ENCODE measurements around the gene TXNDC11. TPM values are rescaled to one million over a fixed set of nuclear protein-coding genes. Genes with fewer than 3 reads are reported as not detected.

TXNDC11 gene
- total RNA-seq, 1 donor from 2014 or later = 36.1 TPM

DNA sequence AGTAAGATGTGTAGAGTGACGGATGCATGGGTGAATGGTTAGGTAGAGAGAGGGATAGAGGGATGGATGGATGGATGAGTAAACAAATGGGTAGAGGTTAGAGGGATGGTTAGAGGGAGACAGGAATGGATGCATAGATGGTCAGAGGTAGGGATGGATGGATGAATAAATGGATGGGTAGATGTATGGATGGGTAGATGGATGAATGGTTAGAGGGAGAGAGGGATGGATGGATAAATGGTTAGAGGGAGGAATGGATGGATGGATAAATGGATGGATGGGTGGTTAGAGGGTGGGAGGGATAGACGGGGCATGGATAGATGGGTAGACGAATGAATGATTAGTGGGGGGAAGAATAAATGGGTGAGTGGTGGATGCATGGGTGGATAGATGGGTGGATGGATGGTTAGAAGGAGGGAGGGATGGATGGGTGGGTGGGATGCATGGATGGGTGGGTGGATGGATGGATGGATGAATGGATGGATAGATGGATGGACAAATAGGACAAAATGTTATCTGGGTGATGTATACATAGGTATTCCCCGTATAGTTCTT lies 103.6 kb downstream of the TXNDC11 start:
- TF ChIP-seq, protein P1, sequence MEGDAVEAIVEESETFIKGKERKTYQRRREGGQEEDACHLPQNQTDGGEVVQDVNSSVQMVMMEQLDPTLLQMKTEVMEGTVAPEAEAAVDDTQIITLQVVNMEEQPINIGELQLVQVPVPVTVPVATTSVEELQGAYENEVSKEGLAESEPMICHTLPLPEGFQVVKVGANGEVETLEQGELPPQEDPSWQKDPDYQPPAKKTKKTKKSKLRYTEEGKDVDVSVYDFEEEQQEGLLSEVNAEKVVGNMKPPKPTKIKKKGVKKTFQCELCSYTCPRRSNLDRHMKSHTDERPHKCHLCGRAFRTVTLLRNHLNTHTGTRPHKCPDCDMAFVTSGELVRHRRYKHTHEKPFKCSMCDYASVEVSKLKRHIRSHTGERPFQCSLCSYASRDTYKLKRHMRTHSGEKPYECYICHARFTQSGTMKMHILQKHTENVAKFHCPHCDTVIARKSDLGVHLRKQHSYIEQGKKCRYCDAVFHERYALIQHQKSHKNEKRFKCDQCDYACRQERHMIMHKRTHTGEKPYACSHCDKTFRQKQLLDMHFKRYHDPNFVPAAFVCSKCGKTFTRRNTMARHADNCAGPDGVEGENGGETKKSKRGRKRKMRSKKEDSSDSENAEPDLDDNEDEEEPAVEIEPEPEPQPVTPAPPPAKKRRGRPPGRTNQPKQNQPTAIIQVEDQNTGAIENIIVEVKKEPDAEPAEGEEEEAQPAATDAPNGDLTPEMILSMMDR (IDR thresholded peaks at IDR 0.05; ENCODE audit: insufficient read depth, low read length, poor library complexity, severe bottlenecking) = no peak
- Histone ChIP-seq H3K36me3 (ENCODE audit: control insufficient read depth, insufficient read depth, low read length) (no peaks in the 10 kb centered on the region), H3K27me3 (ENCODE audit: control insufficient read depth, insufficient read depth, low read length) (peaks cover 4% of the 10 kb centered on the region), H3K4me3 (ENCODE audit: low read depth, low read length) (no peak overlapping the region)
- no peak for DNase-seq (ENCODE audit: low read depth)

DNA sequence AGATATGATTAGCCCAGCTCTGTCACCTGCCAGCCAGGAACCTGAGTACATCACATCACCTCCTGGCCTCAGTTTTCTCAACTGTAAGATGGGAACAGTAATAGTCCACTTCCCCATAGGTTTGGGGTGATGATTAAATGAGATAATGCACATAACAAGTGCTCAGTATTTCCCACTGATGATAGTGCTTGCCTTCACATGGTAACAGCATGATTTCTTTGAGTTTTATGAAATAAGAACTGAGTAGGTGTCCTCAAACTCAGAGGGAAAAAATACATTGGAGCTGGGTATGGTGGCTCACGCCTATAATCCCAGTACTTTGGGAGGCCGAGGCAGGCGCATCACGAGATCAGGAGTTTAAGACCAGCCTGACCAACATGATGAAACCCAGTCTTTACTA lies 104.5 kb downstream of the TXNDC11 start:
- peaks cover 4% of the 10 kb centered on the region for H3K27me3 ChIP-seq (ENCODE audit: control insufficient read depth, insufficient read depth, low read length)
- TF ChIP-seq, protein P1 (IDR thresholded peaks at IDR 0.05; ENCODE audit: insufficient read depth, low read length, poor library complexity, severe bottlenecking) = no peak

DNA sequence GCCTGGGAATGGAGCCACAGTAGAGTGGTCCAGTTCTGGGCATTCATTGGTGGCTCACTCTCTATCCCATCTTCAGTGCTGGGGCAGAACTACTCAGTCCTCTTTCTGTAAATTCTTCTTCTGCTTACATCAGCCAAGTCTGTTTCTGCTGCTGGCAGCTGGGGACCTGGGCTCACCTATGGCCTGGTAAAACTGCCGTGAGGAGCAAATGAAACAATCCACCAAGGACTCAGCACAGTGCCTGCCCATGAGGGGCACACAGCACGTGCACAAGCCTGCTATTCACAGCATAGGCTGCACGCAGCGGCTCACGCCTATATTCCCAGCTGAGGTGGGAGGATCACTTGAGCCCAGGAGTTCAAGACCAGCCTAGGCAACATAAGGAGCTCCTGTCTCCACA lies 105.3 kb downstream of the TXNDC11 start:
- peaks cover 4% of the 10 kb centered on the region for H3K27me3 ChIP-seq (ENCODE audit: control insufficient read depth, insufficient read depth, low read length)
- TF ChIP-seq, protein P1 (IDR thresholded peaks at IDR 0.05; ENCODE audit: insufficient read depth, low read length, poor library complexity, severe bottlenecking) = no peak
- H3K4me3 ChIP-seq (ENCODE audit: low read depth, low read length) = no peak overlapping the region
- no peak for DNase-seq (ENCODE audit: low read depth)
- H3K36me3 ChIP-seq (ENCODE audit: control insufficient read depth, insufficient read depth, low read length) = no peaks in the 10 kb centered on the region

More for the DNA sequence above, 104.5 kb downstream of the TXNDC11 start:
- H3K4me3 ChIP-seq (ENCODE audit: low read depth, low read length) = no peak overlapping the region
- no peak for DNase-seq (ENCODE audit: low read depth)
- no peaks in the 10 kb centered on the region for H3K36me3 ChIP-seq (ENCODE audit: control insufficient read depth, insufficient read depth, low read length)

DNA sequence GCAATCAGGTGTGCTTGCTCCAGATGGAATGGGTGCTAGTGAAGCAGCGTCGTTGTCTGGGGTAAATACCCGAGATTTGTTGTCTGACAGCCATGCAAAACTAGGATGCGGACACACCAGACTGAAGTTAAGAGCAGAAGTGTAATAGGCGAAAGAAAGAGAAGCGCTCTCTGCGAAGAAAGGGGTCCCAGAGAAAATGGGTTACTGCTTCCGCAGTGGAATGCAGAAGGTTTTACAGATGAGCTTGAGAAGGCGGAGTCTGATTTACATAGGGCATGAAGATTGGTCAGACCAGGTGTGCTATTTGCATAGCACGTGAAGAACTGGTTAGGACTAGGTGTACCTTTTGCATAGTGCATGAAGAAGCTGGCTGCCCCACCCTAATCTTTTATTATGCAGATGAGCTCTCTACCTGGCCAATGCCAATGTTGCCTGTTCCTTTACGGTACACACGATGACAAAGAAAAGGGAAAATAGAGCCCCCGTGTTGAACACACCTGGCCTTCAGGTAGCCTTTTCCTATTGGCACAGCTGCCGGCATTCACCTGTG lies 106.4 kb downstream of the TXNDC11 start:
- Histone ChIP-seq H3K36me3 (ENCODE audit: control insufficient read depth, insufficient read depth, low read length) (no peaks in the 10 kb centered on the region), H3K4me3 (ENCODE audit: low read depth, low read length) (no peak overlapping the region), H3K27me3 (ENCODE audit: control insufficient read depth, insufficient read depth, low read length) (peaks cover 4% of the 10 kb centered on the region)
- TF ChIP-seq, protein P1 (IDR thresholded peaks at IDR 0.05; ENCODE audit: insufficient read depth, low read length, poor library complexity, severe bottlenecking) = no peak
- no peak for DNase-seq (ENCODE audit: low read depth)

DNA sequence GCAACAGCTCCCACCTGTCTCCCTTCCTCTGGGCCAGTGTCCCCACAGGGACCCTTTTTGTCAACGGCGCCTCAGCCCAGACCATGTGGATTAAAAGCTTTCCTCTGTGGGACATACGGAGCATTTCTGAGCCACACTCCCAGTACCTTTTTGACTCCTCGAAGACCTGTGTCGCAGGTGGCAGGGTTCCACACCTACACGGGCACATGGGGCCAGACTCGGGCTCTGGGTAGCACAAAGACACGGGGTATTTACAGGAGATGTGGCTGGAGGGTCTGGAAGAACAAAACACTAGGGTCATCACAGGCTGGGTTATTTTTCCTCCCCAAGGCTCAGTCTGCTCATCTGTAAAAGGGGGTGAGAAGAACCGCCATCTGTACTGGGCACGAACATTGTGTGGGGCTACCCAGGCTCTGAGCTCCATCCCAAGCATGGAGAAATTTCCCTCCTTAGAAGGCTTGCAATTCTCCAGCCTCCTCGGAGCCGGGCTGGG lies 106.9 kb downstream of the TXNDC11 start:
- H3K36me3 ChIP-seq (ENCODE audit: control insufficient read depth, insufficient read depth, low read length) = no peaks in the 10 kb centered on the region
- DNase-seq (ENCODE audit: low read depth) = no peak
- peaks cover 4% of the 10 kb centered on the region for H3K27me3 ChIP-seq (ENCODE audit: control insufficient read depth, insufficient read depth, low read length)
- no peak overlapping the region for H3K4me3 ChIP-seq (ENCODE audit: low read depth, low read length)
- TF ChIP-seq, protein P1 (IDR thresholded peaks at IDR 0.05; ENCODE audit: insufficient read depth, low read length, poor library complexity, severe bottlenecking) = no peak
